Sigmoid colon (tissue), 4 donors: ENCODE results near the gene RAB11FIP3.

ENCODE experiments used
- POLR2A ChIP-seq, 2 donors: fragments of 450-650 bp; IDR thresholded peaks; one replicate each; pipeline ENCODE4 v1.6.1; 2016; ENCODE audit warnings: antibody characterized with exemption in 2 of 2, mild to moderate bottlenecking in 2 of 2, moderate library complexity in 2 of 2
- POLR2AphosphoS5 ChIP-seq, 4 donors: sonication (generic); formaldehyde crosslinking; IDR thresholded peaks; one replicate each; pipeline ENCODE4 v1.6.1; 2017; ENCODE audit warnings: antibody characterized with exemption in 4 of 4
- TF ChIP-seq, protein P1 (sequence below), 4 experiments: fragments of 450-650 bp in 3 of 4; fragments of 200-600 bp in 1 of 4; IDR thresholded peaks; one replicate each; pipeline ENCODE4 v1.5.1; 2016 to 2019; ENCODE audit warnings: antibody characterized with exemption in 4 of 4, mild to moderate bottlenecking in 3 of 4, moderate library complexity in 2 of 4

DNA sequence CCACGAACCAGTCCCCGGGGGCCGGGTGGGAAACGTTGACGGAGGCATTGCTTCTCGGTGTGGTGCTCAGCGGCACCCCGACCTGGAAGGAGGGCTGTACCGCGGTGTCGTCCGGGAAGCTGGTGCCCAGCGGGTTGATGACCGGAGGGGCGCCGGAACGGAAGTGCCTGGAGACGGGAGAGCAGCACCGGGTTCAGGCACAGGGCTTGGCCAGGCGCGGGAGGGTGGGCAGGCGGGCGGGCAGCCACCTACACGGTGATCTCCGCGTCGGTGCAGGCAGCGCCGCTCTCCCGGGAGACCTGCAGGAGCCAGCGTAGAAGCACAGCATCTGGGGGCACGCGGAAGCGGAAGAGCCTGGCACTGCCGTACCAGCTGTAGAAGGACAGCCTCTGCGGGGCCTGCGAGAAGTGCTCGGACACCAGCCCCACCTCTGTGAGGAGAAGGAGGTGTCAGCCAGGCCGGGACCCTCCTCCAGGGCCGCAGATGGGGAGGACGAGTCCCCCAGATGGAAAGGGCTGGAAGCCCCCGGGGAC is 48.0 kb upstream of the RAB11FIP3 start:
- TF ChIP-seq, protein P1, sequence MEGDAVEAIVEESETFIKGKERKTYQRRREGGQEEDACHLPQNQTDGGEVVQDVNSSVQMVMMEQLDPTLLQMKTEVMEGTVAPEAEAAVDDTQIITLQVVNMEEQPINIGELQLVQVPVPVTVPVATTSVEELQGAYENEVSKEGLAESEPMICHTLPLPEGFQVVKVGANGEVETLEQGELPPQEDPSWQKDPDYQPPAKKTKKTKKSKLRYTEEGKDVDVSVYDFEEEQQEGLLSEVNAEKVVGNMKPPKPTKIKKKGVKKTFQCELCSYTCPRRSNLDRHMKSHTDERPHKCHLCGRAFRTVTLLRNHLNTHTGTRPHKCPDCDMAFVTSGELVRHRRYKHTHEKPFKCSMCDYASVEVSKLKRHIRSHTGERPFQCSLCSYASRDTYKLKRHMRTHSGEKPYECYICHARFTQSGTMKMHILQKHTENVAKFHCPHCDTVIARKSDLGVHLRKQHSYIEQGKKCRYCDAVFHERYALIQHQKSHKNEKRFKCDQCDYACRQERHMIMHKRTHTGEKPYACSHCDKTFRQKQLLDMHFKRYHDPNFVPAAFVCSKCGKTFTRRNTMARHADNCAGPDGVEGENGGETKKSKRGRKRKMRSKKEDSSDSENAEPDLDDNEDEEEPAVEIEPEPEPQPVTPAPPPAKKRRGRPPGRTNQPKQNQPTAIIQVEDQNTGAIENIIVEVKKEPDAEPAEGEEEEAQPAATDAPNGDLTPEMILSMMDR (IDR thresholded peaks at IDR 0.05) = no peak
- no peak for TF ChIP-seq POLR2A (IDR thresholded peaks at IDR 0.05)
- no peak for TF ChIP-seq POLR2AphosphoS5 (IDR thresholded peaks at IDR 0.05)
